Parathyroid adenoma (tissue), 2 donors: ENCODE measurements around the gene ULK4.

Source experiments
- H2AFZ ChIP-seq: fragments of 300-600 bp; sonication (generic); one replicate; pipeline ENCODE4 v1.7.0; 2017; ENCODE audit warnings: antibody characterized with exemption, mild to moderate bottlenecking
- H3K27ac ChIP-seq: fragments of 300-600 bp; sonication (generic); one replicate; pipeline ENCODE4 v1.7.0; 2017
- H3K27me3 ChIP-seq: fragments of 300-600 bp; sonication (generic); one replicate; pipeline ENCODE4 v1.7.0; 2017; ENCODE audit warnings: low read length; ENCODE audit not compliant: control insufficient read depth, insufficient read depth
- H3K36me3 ChIP-seq: fragments of 300-600 bp; sonication (generic); one replicate; pipeline ENCODE4 v1.7.0; 2017; ENCODE audit warnings: low read length; ENCODE audit not compliant: control insufficient read depth, insufficient read depth
- H3K4me1 ChIP-seq: fragments of 300-600 bp; sonication (generic); one replicate; pipeline ENCODE4 v1.7.0; 2017; ENCODE audit warnings: control low read depth
- H3K4me2 ChIP-seq: fragments of 300-600 bp; sonication (generic); one replicate; pipeline ENCODE4 v1.7.0; 2017; ENCODE audit warnings: low read length
- H3K4me3 ChIP-seq: fragments of 300-600 bp; sonication (generic); one replicate; pipeline ENCODE4 v1.7.0; 2017; ENCODE audit warnings: low read depth, low read length
- H3K79me2 ChIP-seq: fragments of 300-600 bp; sonication (generic); one replicate; pipeline ENCODE4 v1.7.0; 2017; ENCODE audit warnings: control low read depth
- H3K9ac ChIP-seq: fragments of 300-600 bp; sonication (generic); one replicate; pipeline ENCODE4 v1.7.0; 2017; ENCODE audit warnings: mild to moderate bottlenecking
- H3K9me3 ChIP-seq: fragments of 300-600 bp; sonication (generic); one replicate; pipeline ENCODE4 v1.7.0; 2017; ENCODE audit warnings: low read length; ENCODE audit not compliant: control insufficient read depth
- TF ChIP-seq, protein P1 (sequence below): fragments of 300-600 bp; sonication (generic); IDR thresholded peaks from one replicate; pipeline ENCODE4 v1.7.0; 2017; ENCODE audit warnings: antibody characterized with exemption, mild to moderate bottlenecking
- donor health status: primary hyperparathyroidism.

The ULK4 gene

DNA sequence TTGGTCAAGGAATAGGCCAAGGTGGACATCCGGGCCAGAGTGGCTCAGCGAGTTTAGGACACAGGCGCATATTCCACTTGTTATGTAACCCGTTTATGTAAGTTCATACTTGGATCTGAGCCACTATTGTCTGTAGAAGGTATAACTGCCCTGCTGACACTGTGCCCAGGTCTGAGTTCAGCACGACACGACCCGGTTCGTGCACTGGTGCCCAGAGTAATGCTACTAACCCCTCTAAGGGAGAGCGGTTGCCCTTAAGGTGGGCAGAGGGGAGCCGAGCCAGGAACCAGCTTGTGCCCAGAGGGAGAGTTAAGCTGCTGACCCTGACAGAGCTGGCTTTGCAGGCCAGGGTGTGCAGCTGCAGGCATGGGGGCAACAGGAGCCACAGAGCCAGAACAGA, 1.9 kb upstream of the ULK4 start:
- no peaks in the 10 kb centered on the region for H3K9me3 ChIP-seq

DNA sequence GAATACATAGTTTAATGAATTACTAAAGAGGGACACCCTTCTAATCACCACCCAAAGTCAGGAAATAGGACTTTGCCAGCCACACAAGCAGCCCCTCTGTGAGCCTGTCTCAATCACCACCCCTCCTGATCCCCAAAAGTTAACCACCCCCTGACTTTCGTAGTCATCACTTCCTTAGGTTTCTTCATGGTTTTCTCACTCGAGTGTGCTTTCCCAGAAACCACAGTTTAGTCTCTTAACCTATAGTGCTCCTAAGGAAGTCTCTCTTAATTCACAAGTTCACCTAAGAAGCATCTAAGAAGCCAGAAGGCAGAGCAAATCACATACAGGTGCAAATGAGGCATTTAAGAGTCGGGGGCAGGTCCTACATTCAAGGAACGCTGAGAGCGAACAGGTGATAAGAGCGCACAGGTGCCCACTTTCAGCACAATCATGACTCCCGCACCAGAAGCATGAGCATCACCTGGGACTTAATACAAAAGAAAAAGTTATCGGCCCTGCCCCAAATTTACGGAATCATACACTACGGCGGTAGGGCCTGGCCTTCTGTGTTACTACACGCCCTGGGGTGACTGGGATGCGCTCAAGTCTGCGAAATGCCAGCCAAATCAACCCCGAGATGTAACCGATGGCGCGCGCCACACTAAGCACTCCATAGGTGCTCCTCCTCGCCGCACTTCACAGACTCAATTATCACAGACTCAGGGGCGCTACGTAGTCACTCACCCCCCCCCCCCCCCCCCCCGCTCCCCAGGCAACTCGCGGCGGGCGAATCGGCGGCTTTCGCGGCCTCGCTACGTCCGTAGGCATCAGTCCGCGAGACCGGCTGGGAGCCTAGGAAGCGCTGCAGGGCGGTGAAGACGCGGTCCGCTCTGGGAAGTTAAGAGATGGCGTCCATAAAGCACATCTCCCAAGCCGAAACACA, 815 bp downstream of the ULK4 start:
- Histone ChIP-seq H3K79me2 (peaks cover 13% of the 10 kb centered on the region), H3K4me2 (peak overlapping the region; percentile 83), H3K4me1 (no peaks in the 10 kb centered on the region), H2AFZ (peak overlapping the region; percentile 90), H3K4me3 (peak overlapping the region; percentile 82), H3K9ac (peak overlapping the region; percentile 73), H3K27ac (peak overlapping the region; percentile 78), H3K9me3 (no peaks in the 10 kb centered on the region), H3K27me3 (no peaks in the 10 kb centered on the region), H3K36me3 (no peaks in the 10 kb centered on the region)
- TF ChIP-seq, protein P1, sequence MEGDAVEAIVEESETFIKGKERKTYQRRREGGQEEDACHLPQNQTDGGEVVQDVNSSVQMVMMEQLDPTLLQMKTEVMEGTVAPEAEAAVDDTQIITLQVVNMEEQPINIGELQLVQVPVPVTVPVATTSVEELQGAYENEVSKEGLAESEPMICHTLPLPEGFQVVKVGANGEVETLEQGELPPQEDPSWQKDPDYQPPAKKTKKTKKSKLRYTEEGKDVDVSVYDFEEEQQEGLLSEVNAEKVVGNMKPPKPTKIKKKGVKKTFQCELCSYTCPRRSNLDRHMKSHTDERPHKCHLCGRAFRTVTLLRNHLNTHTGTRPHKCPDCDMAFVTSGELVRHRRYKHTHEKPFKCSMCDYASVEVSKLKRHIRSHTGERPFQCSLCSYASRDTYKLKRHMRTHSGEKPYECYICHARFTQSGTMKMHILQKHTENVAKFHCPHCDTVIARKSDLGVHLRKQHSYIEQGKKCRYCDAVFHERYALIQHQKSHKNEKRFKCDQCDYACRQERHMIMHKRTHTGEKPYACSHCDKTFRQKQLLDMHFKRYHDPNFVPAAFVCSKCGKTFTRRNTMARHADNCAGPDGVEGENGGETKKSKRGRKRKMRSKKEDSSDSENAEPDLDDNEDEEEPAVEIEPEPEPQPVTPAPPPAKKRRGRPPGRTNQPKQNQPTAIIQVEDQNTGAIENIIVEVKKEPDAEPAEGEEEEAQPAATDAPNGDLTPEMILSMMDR = no peak

More for the DNA sequence above, 1.9 kb upstream of the ULK4 start:
- H3K79me2 ChIP-seq = no peaks in the 10 kb centered on the region
- TF ChIP-seq, protein P1 = no peak
- no peak overlapping the region for H3K4me3 ChIP-seq
- no peak overlapping the region for H3K9ac ChIP-seq
- H3K27ac ChIP-seq = no peak overlapping the region
- no peaks in the 10 kb centered on the region for H3K4me1 ChIP-seq
- H3K4me2 ChIP-seq = no peak overlapping the region
- H3K27me3 ChIP-seq = no peaks in the 10 kb centered on the region
- no peaks in the 10 kb centered on the region for H3K36me3 ChIP-seq
- H2AFZ ChIP-seq = no peak overlapping the region

DNA sequence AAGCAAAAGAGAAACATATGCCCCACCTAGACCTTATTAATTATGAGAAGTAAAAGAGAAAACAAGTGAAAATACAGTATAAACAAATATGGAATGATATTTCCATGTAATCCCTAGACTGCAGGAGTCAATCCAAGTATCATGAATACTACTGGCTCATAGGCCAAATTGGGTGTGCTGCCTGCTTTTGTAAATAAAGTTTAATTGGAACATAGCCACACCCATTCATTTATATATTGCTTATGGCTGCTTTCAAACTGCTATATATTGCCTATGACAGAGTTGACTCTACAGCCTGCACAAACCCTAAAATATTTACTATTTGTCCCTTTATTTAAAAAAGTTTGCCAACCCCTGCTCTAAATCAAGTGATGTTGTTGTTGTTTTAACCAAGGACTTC, 5.3 kb downstream of the ULK4 start:
- H3K4me1 ChIP-seq = no peaks in the 10 kb centered on the region
- no peak overlapping the region for H3K4me2 ChIP-seq
- TF ChIP-seq, protein P1 = no peak
- no peaks in the 10 kb centered on the region for H3K27me3 ChIP-seq
- H3K4me3 ChIP-seq = no peak overlapping the region
- no peaks in the 10 kb centered on the region for H3K9me3 ChIP-seq
- no peak overlapping the region for H3K27ac ChIP-seq
- no peak overlapping the region for H3K9ac ChIP-seq
- peaks cover 40% of the 10 kb centered on the region for H3K79me2 ChIP-seq
- no peak overlapping the region for H2AFZ ChIP-seq
- no peaks in the 10 kb centered on the region for H3K36me3 ChIP-seq

DNA sequence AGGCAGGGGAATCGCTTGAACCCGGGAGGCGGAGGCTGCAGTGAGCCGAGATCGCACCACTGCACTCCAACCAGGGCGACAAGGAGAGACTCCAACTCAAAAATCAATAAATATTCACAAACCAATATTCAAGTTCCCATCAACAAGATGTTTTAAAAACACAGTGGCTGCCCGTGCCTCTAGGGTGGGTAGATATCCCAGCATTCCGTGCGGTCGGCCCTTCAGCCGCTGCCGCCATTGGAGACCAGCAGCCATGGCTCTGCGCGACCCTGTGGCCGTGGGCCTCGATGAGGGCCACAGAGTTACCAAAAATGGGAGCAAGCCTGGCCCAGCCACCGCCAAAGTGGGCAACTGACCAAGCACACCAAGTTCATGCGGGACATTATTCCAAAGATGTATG, 6.7 kb downstream of the ULK4 start:
- Histone ChIP-seq H2AFZ (no peak overlapping the region), H3K27me3 (no peaks in the 10 kb centered on the region), H3K79me2 (peaks cover 43% of the 10 kb centered on the region), H3K27ac (no peak overlapping the region), H3K4me2 (no peak overlapping the region), H3K9me3 (no peaks in the 10 kb centered on the region), H3K4me1 (no peaks in the 10 kb centered on the region), H3K9ac (no peak overlapping the region), H3K36me3 (no peaks in the 10 kb centered on the region), H3K4me3 (no peak overlapping the region)
- TF ChIP-seq, protein P1 = no peak
